VCaP (cell line): Measurements from ENCODE around the gene DTHD1.

ENCODE experiments used
- H3K27ac ChIP-seq: fragments of 450-650 bp; 2 replicates; pipeline ENCODE4 v1.5.1; 2017
- TF ChIP-seq, protein P1 (sequence below): fragments of 450-650 bp; conservative IDR thresholded peaks from 2 replicates; pipeline ENCODE4 v1.5.1; 2017; ENCODE audit warnings: mild to moderate bottlenecking, moderate library complexity

Gene DTHD1

DNA sequence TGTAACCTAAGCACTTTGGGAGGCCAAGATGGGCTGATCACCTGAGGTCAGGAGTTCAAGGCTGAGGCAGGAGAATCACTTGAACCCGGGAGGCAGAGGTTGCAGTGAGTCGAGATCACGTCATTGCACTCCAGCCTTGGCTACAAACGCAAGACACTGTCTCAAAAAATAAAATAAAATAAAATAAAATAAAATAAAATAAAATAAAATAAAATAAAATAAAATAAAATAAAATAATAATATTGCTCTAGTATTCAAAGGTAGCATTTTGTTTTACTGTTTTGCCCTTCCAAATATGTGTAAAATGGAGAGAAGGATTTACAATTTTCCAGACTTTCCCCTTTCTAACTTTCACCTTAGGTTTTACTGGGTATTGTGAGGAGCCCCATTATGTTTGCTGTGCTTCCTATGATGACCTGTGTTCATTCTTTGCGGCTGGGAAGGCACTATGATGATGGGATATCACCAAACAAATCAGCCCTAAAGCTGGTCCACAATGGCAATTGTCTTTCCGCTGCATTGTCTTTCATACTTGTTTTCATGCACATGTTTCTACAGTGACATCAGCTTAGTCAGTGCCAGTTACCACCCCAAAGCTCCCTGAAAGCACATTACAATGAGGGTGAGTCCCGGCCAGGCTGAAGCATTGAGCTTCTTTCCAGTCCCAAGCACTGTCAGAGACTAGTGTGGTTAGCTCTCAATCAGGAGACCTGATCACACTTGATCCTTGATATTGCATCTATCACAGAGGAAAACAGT, 50.8 kb downstream of the DTHD1 start:
- TF ChIP-seq, protein P1, sequence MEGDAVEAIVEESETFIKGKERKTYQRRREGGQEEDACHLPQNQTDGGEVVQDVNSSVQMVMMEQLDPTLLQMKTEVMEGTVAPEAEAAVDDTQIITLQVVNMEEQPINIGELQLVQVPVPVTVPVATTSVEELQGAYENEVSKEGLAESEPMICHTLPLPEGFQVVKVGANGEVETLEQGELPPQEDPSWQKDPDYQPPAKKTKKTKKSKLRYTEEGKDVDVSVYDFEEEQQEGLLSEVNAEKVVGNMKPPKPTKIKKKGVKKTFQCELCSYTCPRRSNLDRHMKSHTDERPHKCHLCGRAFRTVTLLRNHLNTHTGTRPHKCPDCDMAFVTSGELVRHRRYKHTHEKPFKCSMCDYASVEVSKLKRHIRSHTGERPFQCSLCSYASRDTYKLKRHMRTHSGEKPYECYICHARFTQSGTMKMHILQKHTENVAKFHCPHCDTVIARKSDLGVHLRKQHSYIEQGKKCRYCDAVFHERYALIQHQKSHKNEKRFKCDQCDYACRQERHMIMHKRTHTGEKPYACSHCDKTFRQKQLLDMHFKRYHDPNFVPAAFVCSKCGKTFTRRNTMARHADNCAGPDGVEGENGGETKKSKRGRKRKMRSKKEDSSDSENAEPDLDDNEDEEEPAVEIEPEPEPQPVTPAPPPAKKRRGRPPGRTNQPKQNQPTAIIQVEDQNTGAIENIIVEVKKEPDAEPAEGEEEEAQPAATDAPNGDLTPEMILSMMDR = no peak
- no peak overlapping the region for H3K27ac ChIP-seq

DNA sequence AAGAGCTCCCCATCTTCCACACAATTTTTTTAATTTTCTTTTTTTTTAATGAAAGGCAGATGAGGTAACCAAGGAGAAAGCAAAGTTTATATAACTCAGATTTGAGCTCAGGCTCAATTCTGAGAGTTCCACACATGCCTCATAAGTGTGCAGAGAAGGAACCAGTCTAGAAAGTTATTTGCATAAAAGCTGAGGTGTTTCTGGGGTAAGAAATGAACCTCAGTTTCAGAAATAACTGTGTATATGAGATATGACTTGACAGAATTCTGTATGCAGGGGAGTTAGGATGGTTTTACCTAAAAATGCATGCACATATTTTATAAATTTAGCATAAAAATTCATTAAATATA, 51.3 kb downstream of the DTHD1 start:
- TF ChIP-seq, protein P1 = no peak
- H3K27ac ChIP-seq = no peak overlapping the region

DNA sequence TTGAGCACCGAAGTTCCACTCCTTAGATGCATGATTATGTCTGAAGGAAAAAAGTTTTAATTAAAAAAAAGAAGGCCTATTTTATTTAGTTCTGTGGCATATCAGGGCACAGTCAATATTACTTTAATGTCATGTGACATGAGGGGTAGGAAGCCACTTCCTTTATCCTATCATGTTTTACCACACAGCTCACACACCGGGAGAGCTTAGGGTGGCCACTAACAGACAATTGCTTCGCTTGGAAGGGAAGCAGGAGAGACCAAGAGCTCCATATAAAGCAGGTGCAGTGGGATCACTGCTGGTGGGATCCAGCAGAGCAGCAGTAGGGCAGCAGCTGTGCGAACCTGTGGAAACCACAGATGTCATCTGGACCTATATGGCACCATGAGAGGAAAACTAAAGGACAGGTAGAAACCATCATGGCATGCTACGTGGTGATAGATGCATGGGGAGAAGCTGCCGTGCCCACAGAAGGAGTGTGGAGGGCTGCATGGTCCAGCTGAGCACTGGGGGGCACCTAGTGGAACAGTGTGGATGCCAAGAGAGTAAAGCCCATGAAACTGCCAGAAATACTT, 52.0 kb downstream of the DTHD1 start:
- TF ChIP-seq, protein P1 = no peak
- H3K27ac ChIP-seq = no peak overlapping the region

DNA sequence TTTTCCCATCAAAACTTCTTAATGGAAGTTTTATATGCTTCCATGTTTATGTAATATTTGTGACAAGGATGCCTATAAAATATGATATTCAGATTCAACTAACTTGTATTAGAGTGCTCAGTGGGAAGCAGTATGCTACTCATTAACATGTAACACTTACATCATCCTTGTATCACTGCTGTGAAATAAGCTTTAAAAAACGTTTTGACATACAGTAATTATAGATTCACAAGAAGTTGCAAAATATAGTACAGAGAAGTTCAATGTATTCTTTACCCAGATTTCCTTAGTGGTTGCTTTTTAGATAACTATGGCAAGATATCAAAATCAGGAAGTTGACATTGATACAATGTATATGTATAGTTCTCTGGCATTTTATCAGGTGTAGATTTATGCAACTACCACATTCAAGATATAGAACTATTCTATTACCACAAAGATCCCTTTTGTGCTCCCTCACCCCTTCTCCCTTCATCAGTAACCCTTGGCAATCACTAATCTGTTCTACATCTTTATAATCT, 56.3 kb downstream of the DTHD1 start:
- no peak overlapping the region for H3K27ac ChIP-seq
- TF ChIP-seq, protein P1 = no peak

DNA sequence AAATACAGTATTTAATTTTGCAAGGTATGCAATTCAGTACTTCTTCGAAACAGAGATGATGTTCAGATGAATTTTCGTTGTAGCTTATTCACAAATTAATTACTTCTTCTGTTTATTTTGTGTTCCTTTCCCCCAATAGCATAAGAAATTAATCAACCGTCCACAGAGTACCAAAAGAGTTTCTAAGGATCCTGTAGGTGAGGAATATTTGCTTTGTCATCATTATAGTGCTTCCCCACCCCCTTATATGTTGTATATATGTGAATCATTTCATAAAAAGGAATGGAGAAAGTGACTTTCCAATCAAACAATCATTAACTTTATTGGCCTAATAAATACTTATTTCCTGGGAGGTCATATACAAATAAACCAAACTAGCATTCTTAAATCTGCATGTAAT, 57.6 kb downstream of the DTHD1 start:
- peak overlapping the region; percentile 7; the same call in 1 of the 2 replicates for H3K27ac ChIP-seq
- TF ChIP-seq, protein P1 = no peak

DNA sequence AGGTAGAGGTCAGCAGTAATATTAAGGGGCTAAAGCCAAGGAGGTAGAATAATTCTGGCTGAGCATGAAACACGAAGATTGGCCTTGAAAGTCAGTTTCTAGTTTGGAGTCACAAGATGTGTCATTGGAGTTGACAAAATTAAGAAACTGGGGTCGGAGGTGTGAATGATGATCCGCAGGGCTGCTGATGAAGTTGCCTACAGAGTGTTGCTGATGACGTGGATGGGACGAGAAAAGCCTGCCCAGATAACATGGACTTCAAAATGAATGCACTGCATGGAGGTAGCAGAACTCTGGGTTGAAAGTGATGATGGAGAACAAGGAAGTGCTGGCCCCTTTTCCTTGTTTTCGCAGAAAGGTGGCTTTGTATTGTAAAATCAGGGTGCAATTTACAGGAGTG, 60.5 kb downstream of the DTHD1 start:
- TF ChIP-seq, protein P1 = no peak
- no peak overlapping the region for H3K27ac ChIP-seq

DNA sequence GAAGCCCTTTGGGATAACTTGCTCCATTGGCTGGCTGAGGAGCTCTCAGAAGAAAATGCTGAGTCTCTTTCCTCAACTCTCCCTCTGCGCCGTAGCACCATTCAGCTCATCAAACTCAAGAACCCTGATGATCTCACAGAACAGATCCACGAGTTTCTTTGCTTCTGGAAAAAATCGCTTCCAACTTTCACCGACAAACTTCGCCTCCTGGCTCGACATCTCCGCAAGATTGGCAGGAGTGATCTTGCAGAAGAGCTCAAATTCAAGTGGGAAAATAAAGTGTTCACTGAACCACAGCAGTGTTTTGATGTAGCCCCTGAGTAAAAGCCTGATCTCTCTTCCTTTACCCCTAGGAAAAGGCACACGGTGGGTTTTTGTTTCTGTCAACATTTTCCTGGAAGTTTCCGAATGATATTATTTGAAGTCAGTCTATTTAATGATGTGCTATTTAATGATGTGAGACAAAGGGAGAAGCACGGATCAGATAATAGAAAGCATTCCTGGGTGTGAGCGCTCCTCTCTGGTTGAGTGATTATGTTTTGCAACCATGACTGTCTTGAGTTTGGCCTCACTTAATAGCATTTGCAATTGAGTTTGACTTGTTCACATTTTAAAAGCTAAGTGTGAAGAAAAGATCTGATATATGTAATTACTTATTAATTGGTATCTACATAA, 62.2 kb downstream of the DTHD1 start:
- TF ChIP-seq, protein P1 = no peak
- no peak overlapping the region for H3K27ac ChIP-seq
